Effector memory CD4-positive, alpha-beta T cell (primary cell): ENCODE measurements around the gene SLC22A4.

Experiments
- DNase-seq, 3 donors: peaks; one replicate each; pipeline ENCODE4 v3.0.0-alpha.2; 2020
- H3K27ac ChIP-seq: 2 replicates; pipeline ENCODE4 v1.7.0; 2013; ENCODE audit warnings: mild to moderate bottlenecking, low read length, moderate library complexity; ENCODE audit not compliant: insufficient read depth, poor library complexity, severe bottlenecking
- H3K27me3 ChIP-seq: replicated peaks from 2 replicates; pipeline ENCODE4 v1.7.0; 2013; ENCODE audit warnings: mild to moderate bottlenecking, low read length; ENCODE audit not compliant: insufficient read depth, control insufficient read depth, poor library complexity, severe bottlenecking
- H3K36me3 ChIP-seq: 2 replicates; pipeline ENCODE4 v1.7.0; 2013; ENCODE audit warnings: mild to moderate bottlenecking, low read length, moderate library complexity; ENCODE audit not compliant: control insufficient read depth, insufficient read depth
- H3K4me1 ChIP-seq: 2 replicates; pipeline ENCODE4 v1.7.0; 2013; ENCODE audit warnings: low read length, mild to moderate bottlenecking; ENCODE audit not compliant: control insufficient read depth, insufficient read depth, poor library complexity, severe bottlenecking
- H3K4me3 ChIP-seq: 2 replicates; pipeline ENCODE4 v1.7.0; 2013; ENCODE audit warnings: low read length, low read depth, mild to moderate bottlenecking; ENCODE audit not compliant: insufficient read depth, poor library complexity, severe bottlenecking
- H3K9me3 ChIP-seq: 2 replicates; pipeline ENCODE4 v1.7.0; 2013; ENCODE audit warnings: mild to moderate bottlenecking, low read length, moderate library complexity; ENCODE audit not compliant: control insufficient read depth

The SLC22A4 gene

GRCh38 chr5:132392978-132393825, 99.0 kb downstream of the SLC22A4 start:
- Histone ChIP-seq H3K27ac (no peak overlapping the region), H3K27me3 (no peaks in the 10 kb centered on the region), H3K4me3 (no peak overlapping the region), H3K36me3 (no peaks in the 10 kb centered on the region), H3K9me3 (no peaks in the 10 kb centered on the region), H3K4me1 (peaks cover 31% of the 10 kb centered on the region)
- no peak for DNase-seq
